Nephron progenitor cell (in vitro differentiated cells): ENCODE measurements around the gene TMIGD2.
"Not testable (repeated sequence)": the region's sequence is repeated elsewhere in the genome, so short reads cannot be mapped to it uniquely, and the experiment has no call there.

ENCODE experiments used
- DNase-seq: peaks from one replicate; pipeline ENCODE4 v3.0.0; 2021
- H3K27ac Mint-ChIP-seq: 2 replicates; pipeline ENCODE4 v1.8.0; 2021; ENCODE audit warnings: mild to moderate bottlenecking, moderate library complexity, mixed read lengths
- H3K27me3 Mint-ChIP-seq: 2 replicates; pipeline ENCODE4 v1.8.0; 2021; ENCODE audit warnings: mild to moderate bottlenecking, low read depth, mixed read lengths; ENCODE audit not compliant: poor library complexity
- H3K36me3 Mint-ChIP-seq: 2 replicates; pipeline ENCODE4 v1.8.0; 2021; ENCODE audit warnings: low read depth, mixed read lengths
- H3K4me1 Mint-ChIP-seq: 2 replicates; pipeline ENCODE4 v1.8.0; 2021; ENCODE audit warnings: mixed read lengths
- H3K4me3 Mint-ChIP-seq: 2 replicates; pipeline ENCODE4 v1.8.0; 2021; ENCODE audit warnings: mild to moderate bottlenecking, moderate library complexity, mixed read lengths
- H3K9me3 Mint-ChIP-seq: 2 replicates; pipeline ENCODE4 v1.8.0; 2021; ENCODE audit warnings: mild to moderate bottlenecking, moderate library complexity, mixed read lengths
- TF ChIP-seq, protein P1 (sequence below): fragments of 200-600 bp; sonication (generic); IDR thresholded peaks from 2 replicates; pipeline ENCODE4 v1.5.0; 2021; ENCODE audit warnings: antibody characterized with exemption

The TMIGD2 gene

DNA sequence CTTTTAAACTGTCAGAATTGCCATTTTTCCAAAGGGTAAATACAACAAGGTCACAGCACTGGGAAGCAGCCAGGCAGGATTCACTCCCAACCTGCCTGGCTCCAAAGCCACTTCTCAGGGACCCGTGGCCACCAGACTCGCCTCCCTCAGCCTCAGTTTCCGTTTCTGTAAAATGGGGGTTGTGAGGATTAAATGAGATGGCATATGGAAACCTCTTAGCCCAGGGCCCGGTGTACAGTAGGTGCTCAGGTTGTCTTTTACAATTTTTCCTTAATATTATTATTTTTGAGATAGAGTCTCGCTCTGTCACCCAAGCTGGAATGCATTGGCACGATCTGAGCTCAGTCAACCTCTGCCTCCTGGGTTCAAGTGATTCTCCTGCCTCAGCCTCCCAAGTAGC lies 45.2 kb downstream of the TMIGD2 start:
- H3K27ac Mint-ChIP-seq = no peak overlapping the region
- H3K4me3 Mint-ChIP-seq = no peak overlapping the region
- peaks cover 24% of the 10 kb centered on the region for H3K9me3 Mint-ChIP-seq
- peaks cover 5% of the 10 kb centered on the region for H3K27me3 Mint-ChIP-seq
- TF ChIP-seq, protein P1, sequence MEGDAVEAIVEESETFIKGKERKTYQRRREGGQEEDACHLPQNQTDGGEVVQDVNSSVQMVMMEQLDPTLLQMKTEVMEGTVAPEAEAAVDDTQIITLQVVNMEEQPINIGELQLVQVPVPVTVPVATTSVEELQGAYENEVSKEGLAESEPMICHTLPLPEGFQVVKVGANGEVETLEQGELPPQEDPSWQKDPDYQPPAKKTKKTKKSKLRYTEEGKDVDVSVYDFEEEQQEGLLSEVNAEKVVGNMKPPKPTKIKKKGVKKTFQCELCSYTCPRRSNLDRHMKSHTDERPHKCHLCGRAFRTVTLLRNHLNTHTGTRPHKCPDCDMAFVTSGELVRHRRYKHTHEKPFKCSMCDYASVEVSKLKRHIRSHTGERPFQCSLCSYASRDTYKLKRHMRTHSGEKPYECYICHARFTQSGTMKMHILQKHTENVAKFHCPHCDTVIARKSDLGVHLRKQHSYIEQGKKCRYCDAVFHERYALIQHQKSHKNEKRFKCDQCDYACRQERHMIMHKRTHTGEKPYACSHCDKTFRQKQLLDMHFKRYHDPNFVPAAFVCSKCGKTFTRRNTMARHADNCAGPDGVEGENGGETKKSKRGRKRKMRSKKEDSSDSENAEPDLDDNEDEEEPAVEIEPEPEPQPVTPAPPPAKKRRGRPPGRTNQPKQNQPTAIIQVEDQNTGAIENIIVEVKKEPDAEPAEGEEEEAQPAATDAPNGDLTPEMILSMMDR = no peak
- no peak for DNase-seq
- no peaks in the 10 kb centered on the region for H3K4me1 Mint-ChIP-seq
- peaks cover 68% of the 10 kb centered on the region for H3K36me3 Mint-ChIP-seq

DNA sequence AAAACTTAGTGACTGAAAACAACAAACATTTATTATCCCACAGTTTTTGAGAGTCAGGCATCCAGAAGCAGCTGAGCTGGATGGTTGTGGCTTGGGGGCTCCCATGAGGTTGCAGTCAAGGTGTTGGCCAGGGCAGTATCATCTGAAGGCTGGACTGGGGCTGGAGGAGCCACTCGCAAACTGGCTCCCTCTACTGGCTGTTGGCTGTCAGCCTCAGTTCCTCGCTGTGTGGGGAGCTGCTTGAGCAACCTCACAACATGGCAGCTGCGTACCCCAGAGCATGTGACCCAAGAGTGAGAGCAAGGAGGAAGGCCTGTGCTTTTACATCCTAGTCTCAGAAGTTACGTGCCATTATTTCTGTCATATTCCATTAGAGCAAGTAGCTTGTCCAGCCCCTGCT lies 45.6 kb downstream of the TMIGD2 start:
- DNase-seq = no peak
- Mint-ChIP-seq H3K4me1 (no peaks in the 10 kb centered on the region), H3K27me3 (peaks cover 5% of the 10 kb centered on the region), H3K4me3 (no peak overlapping the region), H3K36me3 (peaks cover 72% of the 10 kb centered on the region), H3K27ac (no peak overlapping the region), H3K9me3 (peaks cover 24% of the 10 kb centered on the region)
- TF ChIP-seq, protein P1 = no peak

DNA sequence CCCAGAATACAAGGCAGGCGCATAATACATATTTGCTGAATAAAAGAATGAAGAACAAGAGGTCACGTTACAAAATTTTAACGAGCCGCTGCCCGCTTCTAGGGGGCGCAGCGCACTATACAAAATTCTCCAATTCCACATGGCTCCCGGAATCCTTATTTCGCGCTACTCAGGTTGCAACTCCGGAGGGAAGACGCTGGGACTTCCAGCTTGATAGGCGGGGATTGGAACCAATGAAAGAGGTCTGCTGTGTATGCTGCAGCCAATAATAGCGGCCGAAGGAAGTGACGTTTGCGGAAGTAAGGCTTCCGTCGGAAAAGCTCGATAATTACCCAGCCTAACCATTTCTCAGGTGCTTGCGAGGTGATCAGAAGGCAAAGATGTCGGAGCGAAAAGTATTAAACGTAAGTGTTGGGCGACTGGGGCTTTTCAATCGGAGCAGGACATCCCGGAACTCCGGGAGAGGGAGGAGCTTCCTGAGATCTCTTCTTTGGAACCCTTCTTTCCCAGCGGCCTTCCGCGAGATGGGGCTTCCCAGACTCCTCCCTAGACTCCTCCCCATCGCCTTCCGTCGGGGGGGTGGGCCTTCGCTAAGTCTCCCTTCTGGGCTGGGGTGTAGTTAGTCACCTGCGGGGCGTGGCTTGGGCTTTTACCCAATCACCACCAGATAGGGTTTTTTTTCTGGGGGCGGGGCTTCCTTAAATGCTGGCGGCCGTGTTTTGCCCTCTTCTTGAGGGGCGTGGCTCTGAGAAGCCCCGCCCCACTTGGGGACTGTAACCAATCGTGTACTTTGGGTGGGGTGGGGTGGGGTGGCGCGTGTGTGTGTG lies 55.2 kb downstream of the TMIGD2 start, which contains the start of gene YJU2:
YJU2 (plus strand) TSS at position 314 of the 827 bp plus-strand sequence; CDS start at position 381, 67 bp downstream.
- Mint-ChIP-seq H3K4me3 (peak within 1 kb of the TSS; percentile 96), H3K27ac (peak within 1 kb of the TSS; percentile 100), H3K27me3 (peaks cover 29% of the 10 kb centered on the region), H3K9me3 (peaks cover 12% of the 10 kb centered on the region), H3K36me3 (peaks cover 31% of the 10 kb centered on the region), H3K4me1 (no peaks in the 10 kb centered on the region)
- TF ChIP-seq, protein P1 = peak; percentile 42
- peak; percentile 98 for DNase-seq

DNA sequence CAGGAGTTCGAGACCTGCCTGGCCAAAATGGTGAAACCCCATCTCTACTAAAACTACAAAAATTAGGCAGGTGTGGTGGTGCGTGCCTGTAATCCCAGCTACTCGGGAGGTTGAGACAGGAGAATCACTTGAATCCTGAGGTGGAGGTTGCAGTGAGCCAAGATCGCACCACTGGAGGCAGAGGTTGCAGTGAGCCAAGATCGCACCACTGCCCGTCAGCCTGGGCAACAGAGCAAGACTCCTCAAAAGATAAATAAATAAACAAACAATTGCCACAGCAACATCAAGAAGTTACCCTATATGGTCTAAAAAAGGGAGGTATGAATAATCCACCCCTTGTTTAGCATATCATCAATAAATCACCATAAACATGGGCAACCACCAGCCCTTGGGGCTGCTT lies 56.3 kb downstream of the TMIGD2 start:
- peaks cover 20% of the 10 kb centered on the region for H3K36me3 Mint-ChIP-seq
- H3K9me3 Mint-ChIP-seq = peaks cover 18% of the 10 kb centered on the region
- H3K27me3 Mint-ChIP-seq = peaks cover 38% of the 10 kb centered on the region
- H3K4me3 Mint-ChIP-seq, DNase-seq, H3K4me1 Mint-ChIP-seq, H3K27ac Mint-ChIP-seq: not testable (repeated sequence)
